HepG2 (cell line): ENCODE data around the gene ALK. TPM values are rescaled to one million over a fixed set of nuclear protein-coding genes. Genes with fewer than 3 reads are reported as not detected.

Experiments
- ATAC-seq: fragments of 200-7000 bp; cut with Tn5 transposase; 3 replicates; pipeline ENCODE4 v1.9.1; 2020; ENCODE audit warnings: mild to moderate bottlenecking, moderate library complexity
- BruUV-seq: library from RNA; stranded (reverse); fragments of 400-500 nt; replicated peaks from 2 replicates; lab custom pipeline; 2021; lab: Mats Ljungman, UMichigan
- CTCF ChIA-PET: fragments of 300-600 bp; formaldehyde crosslinking; extraction: SDS; loops from one replicate; lab custom pipeline; 2021; ENCODE audit warnings: low total read pairs, inconsistent platforms, low intra/inter-chr PET ratio; lab: Yijun Ruan, JAX
- POLR2A ChIA-PET: fragments of 350-600 bp; sonication (Branson Sonifier 250); formaldehyde crosslinking; loops from one replicate; lab custom pipeline; 2020; ENCODE audit warnings: antibody characterized with exemption, inconsistent platforms; lab: Yijun Ruan, JAX
- DNase-seq: peaks from one replicate; pipeline ENCODE4 v3.0.0-alpha.2; 2015; ENCODE audit warnings: low spot score
- FAIRE-seq: peaks from 3 replicates; lab custom pipeline; 2011; peaks lifted over from hg19 to GRCh38; lab: Jason Lieb, UNC
- H2AFZ ChIP-seq: one replicate; pipeline ENCODE4 v1.6.1; 2011; ENCODE audit warnings: low read length, inconsistent platforms
- H3K27ac ChIP-seq: fragments of 300-600 bp; 3 replicates; pipeline ENCODE4 v1.8.0; 2011; ENCODE audit warnings: mixed run types, mild to moderate bottlenecking, mixed read lengths, low read length, inconsistent platforms; ENCODE audit not compliant: insufficient read depth; ENCODE audit errors: extremely low read length
- H3K27me3 ChIP-seq, 2 experiments: fragments of 200-600 bp in 1 of 2; 2 replicates in 1 of 2; 3 replicates in 1 of 2; pipeline versions ENCODE4 v1.6.0 to v1.8.0; 2011; ENCODE audit warnings: low read length in 2 of 2, mild to moderate bottlenecking in 2 of 2, moderate library complexity in 2 of 2, inconsistent platforms in 1 of 2; ENCODE audit not compliant: insufficient read depth in 2 of 2, control insufficient read depth in 1 of 2
- H3K36me3 ChIP-seq, 2 experiments: fragments of 200-600 bp in 1 of 2; replicated peaks in 1 of 2; 2 replicates in 1 of 2; 3 replicates in 1 of 2; pipeline versions ENCODE4 v1.5.1 to v1.8.0; 2011; ENCODE audit warnings: low read length in 2 of 2, inconsistent platforms in 1 of 2; ENCODE audit not compliant: insufficient read depth in 2 of 2, control insufficient read depth in 1 of 2
- H3K4me1 ChIP-seq: 2 replicates; pipeline ENCODE4 v1.5.1; 2012; ENCODE audit warnings: low read length, inconsistent platforms; ENCODE audit not compliant: insufficient read depth
- H3K4me2 ChIP-seq: 2 replicates; pipeline ENCODE4 v1.6.0; 2011; ENCODE audit warnings: low read depth, low read length, inconsistent platforms
- H3K4me3 ChIP-seq, 3 experiments: fragments of 200-600 bp in 1 of 3; sonication (generic), shearing (Covaris generic) in 1 of 3; replicated peaks in 1 of 3; 2 replicates each; pipeline ENCODE4 v1.5.1; 2011 to 2016; ENCODE audit warnings: low read length in 3 of 3, inconsistent platforms in 2 of 3, low read depth in 2 of 3, mild to moderate bottlenecking in 2 of 3, control low read depth in 1 of 3, mixed read lengths in 1 of 3; ENCODE audit not compliant: insufficient read depth in 1 of 3
- H3K79me2 ChIP-seq: one replicate; pipeline ENCODE4 v1.6.1; 2011; ENCODE audit warnings: low read length, inconsistent platforms; ENCODE audit not compliant: insufficient read depth
- H3K9ac ChIP-seq: 2 replicates; pipeline ENCODE4 v1.6.0; 2011; ENCODE audit warnings: mild to moderate bottlenecking, low read depth, low read length, inconsistent platforms; ENCODE audit not compliant: insufficient read depth
- H3K9me3 ChIP-seq: 2 replicates; pipeline ENCODE4 v1.5.1; 2012; ENCODE audit warnings: mild to moderate bottlenecking, low read length
- H4K20me1 ChIP-seq: 2 replicates; pipeline ENCODE4 v1.6.0; 2011; ENCODE audit warnings: inconsistent platforms, mild to moderate bottlenecking, low read length, moderate library complexity; ENCODE audit not compliant: insufficient read depth
- PBX2 ChIP-seq: IDR thresholded peaks from 2 replicates; pipeline ENCODE4 v1.6.1; 2016; ENCODE audit warnings: control low read depth
- PBX3 ChIP-seq: sonication (generic); formaldehyde crosslinking; IDR thresholded peaks from 2 replicates; pipeline ENCODE4 v1.8.1; 2023; ENCODE audit warnings: missing genetic modification reagents, inconsistent platforms, borderline replicate concordance
- PCBP2 ChIP-seq: fragments of 200-400 bp; formaldehyde crosslinking; optimal IDR thresholded peaks from 2 replicates; pipeline ENCODE3; 2018; ENCODE audit warnings: low read length, low read depth; ENCODE audit not compliant: poor library complexity, severe bottlenecking
- POGZ ChIP-seq: sonication (generic); formaldehyde crosslinking; IDR thresholded peaks from 2 replicates; pipeline ENCODE4 v1.4.0; 2020; ENCODE audit warnings: mild to moderate bottlenecking, missing genetic modification reagents
- RXRA ChIP-seq: sonication (generic); formaldehyde crosslinking; IDR thresholded peaks from 2 replicates; pipeline ENCODE4 v1.5.1; 2020; ENCODE audit warnings: missing genetic modification reagents
- SIX4 ChIP-seq: sonication (generic); formaldehyde crosslinking; IDR thresholded peaks from 2 replicates; pipeline ENCODE4 v1.4.0; 2020; ENCODE audit warnings: missing genetic modification reagents
- TP53 ChIP-seq: sonication (generic); formaldehyde crosslinking; conservative IDR thresholded peaks from 2 replicates; pipeline ENCODE4 v1.4.0; 2020; ENCODE audit warnings: missing genetic modification reagents
- ZNF143 ChIP-seq: sonication (generic); formaldehyde crosslinking; IDR thresholded peaks from 2 replicates; pipeline ENCODE4 v1.4.0; 2020; ENCODE audit warnings: missing genetic modification reagents
- ZNF225 ChIP-seq: sonication (generic); formaldehyde crosslinking; IDR thresholded peaks from 2 replicates; pipeline ENCODE4 v1.4.0; 2020; ENCODE audit warnings: mild to moderate bottlenecking, missing genetic modification reagents
- ZSCAN12 ChIP-seq: sonication (generic); formaldehyde crosslinking; IDR thresholded peaks from 2 replicates; pipeline ENCODE4 v1.9.0; 2021; ENCODE audit warnings: mild to moderate bottlenecking, missing genetic modification reagents
- WGBS: methylation state at CpG from one replicate; pipeline ENCODE4 v1.1.6; 2017; ENCODE audit warnings: low lambda C conversion rate; 5-methylcytosine and 5-hydroxymethylcytosine counted together
- in situ Hi-C: cut with HindIII; loops from 2 replicates; pipeline ENCODE4 v1.10.0; 2017; ENCODE audit warnings: low pct_unique_long_range_greater_than_20kb; ENCODE audit not compliant: extremely low pct_ligation_motif_present
- intact Hi-C: fragments of 100-400 bp; cut with micrococcal nuclease; formaldehyde crosslinking; loops from one replicate; pipeline ENCODE4 v1.10.0; 2022; ENCODE audit not compliant: unreplicated experiment
- polyA plus RNA-seq, 8 experiments: library from polyadenylated mRNA; depleted of rRNA in 3 of 8; stranded (reverse) in 7 of 8; unstranded in 1 of 8; fragments of >200 nt; fragmentation: Illumina TruSeq in 4 of 8; extraction: Trizol in 4 of 8; gene quantifications; 2 replicates each; pipeline versions ENCODE4 v1.2.1 to v1.2.3, GENCODE V29; 2011 to 2016; ENCODE audit warnings: low read depth in 4 of 8, missing spikeins in 1 of 8, mixed read lengths in 1 of 8; ENCODE audit not compliant: insufficient read depth in 1 of 8
- total RNA-seq, 5 experiments: library from RNA; depleted of rRNA; stranded (reverse); fragments of >200 nt; fragmentation: Illumina TruSeq; extraction: Trizol; gene quantifications; 2 replicates each; pipeline ENCODE4 v1.2.3, GENCODE V29; 2016; ENCODE audit warnings: low read depth in 1 of 5
- TF ChIP-seq, protein P1 (sequence below): sonication (generic); formaldehyde crosslinking; IDR thresholded peaks from 2 replicates; pipeline ENCODE4 v1.8.0; 2022; ENCODE audit warnings: mild to moderate bottlenecking, missing genetic modification reagents, moderate library complexity
- TF ChIP-seq, protein P2 (sequence below): sonication (generic); formaldehyde crosslinking; IDR thresholded peaks from 2 replicates; pipeline ENCODE4 v1.4.0; 2020; ENCODE audit warnings: missing genetic modification reagents
- TF ChIP-seq, protein P3 (sequence below): sonication (generic); formaldehyde crosslinking; IDR thresholded peaks from 2 replicates; pipeline ENCODE4 v1.5.1; 2020; ENCODE audit warnings: mild to moderate bottlenecking, missing genetic modification reagents, borderline replicate concordance

ALK gene
- total and polyA plus RNA-seq, 2 of the 13 experiments (the other 11 are each of a cell fraction or from before 2014, with no cell fraction given): not detected

DNA sequence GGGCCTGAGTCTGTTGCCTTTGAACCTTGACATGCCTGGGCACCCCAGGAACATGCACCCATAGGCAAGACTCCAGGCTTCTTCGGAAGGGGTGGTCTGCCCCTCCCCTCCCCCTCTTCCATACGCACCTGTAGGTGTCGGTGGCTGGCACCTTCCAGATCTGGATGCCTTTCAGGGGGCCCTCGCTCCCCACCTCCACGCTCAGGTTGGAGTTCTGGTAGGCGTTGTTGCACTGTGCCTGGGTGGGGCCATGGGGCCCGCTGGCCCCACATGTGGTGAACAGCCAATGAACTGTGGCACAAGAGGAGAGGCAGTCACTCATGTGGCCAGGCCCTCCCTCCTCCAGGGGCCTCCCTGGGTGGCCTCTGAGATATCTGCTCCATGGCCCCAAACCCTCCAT is 670.4 kb downstream of the ALK start (continued):
- no peak for TF ChIP-seq PBX2 (CRISPR knock-in tag)
- TF ChIP-seq ZSCAN12: no peak

GRCh38 chr2:29249666-29250253 is 671.6 kb downstream of the ALK start:
- Histone ChIP-seq H4K20me1 (no peaks in the 10 kb centered on the region; the same call in 1 of the 2 replicates), H3K27ac (no peak overlapping the region), H3K9ac (no peak overlapping the region), H3K4me1 (no peaks in the 10 kb centered on the region), H3K9me3 (no peaks in the 10 kb centered on the region), H3K27me3 (0 out of 5 replicates have a peak, but pooled peaks cover 0 to 6% of the 10 kb centered on the region in 2 experiments), H3K36me3 (no peaks in the 10 kb centered on the region), H3K4me3 (no peak overlapping the region), H2AFZ (no peak overlapping the region), H3K79me2 (no peaks in the 10 kb centered on the region), H3K4me2 (no peak overlapping the region)
- intact Hi-C loops: no loop called here
- FAIRE-seq (no peak), ATAC-seq (no peak), DNase-seq (no peak)
- CTCF ChIA-PET: no interaction called here
- WGBS: 4% methylated on average over 9 of the region's 11 CpGs
- in situ Hi-C loops: no loop called here
- POLR2A ChIA-PET: no interaction called here
- no TSS peak for BruUV-seq
- TF ChIP-seq, protein P1, sequence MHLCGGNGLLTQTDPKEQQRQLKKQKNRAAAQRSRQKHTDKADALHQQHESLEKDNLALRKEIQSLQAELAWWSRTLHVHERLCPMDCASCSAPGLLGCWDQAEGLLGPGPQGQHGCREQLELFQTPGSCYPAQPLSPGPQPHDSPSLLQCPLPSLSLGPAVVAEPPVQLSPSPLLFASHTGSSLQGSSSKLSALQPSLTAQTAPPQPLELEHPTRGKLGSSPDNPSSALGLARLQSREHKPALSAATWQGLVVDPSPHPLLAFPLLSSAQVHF (CRISPR knock-in tag): no peak
- TF ChIP-seq, protein P2, sequence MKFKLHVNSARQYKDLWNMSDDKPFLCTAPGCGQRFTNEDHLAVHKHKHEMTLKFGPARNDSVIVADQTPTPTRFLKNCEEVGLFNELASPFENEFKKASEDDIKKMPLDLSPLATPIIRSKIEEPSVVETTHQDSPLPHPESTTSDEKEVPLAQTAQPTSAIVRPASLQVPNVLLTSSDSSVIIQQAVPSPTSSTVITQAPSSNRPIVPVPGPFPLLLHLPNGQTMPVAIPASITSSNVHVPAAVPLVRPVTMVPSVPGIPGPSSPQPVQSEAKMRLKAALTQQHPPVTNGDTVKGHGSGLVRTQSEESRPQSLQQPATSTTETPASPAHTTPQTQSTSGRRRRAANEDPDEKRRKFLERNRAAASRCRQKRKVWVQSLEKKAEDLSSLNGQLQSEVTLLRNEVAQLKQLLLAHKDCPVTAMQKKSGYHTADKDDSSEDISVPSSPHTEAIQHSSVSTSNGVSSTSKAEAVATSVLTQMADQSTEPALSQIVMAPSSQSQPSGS (CRISPR knock-in tag): no peak
- no peak for TF ChIP-seq ZNF143
- TF ChIP-seq, protein P3, sequence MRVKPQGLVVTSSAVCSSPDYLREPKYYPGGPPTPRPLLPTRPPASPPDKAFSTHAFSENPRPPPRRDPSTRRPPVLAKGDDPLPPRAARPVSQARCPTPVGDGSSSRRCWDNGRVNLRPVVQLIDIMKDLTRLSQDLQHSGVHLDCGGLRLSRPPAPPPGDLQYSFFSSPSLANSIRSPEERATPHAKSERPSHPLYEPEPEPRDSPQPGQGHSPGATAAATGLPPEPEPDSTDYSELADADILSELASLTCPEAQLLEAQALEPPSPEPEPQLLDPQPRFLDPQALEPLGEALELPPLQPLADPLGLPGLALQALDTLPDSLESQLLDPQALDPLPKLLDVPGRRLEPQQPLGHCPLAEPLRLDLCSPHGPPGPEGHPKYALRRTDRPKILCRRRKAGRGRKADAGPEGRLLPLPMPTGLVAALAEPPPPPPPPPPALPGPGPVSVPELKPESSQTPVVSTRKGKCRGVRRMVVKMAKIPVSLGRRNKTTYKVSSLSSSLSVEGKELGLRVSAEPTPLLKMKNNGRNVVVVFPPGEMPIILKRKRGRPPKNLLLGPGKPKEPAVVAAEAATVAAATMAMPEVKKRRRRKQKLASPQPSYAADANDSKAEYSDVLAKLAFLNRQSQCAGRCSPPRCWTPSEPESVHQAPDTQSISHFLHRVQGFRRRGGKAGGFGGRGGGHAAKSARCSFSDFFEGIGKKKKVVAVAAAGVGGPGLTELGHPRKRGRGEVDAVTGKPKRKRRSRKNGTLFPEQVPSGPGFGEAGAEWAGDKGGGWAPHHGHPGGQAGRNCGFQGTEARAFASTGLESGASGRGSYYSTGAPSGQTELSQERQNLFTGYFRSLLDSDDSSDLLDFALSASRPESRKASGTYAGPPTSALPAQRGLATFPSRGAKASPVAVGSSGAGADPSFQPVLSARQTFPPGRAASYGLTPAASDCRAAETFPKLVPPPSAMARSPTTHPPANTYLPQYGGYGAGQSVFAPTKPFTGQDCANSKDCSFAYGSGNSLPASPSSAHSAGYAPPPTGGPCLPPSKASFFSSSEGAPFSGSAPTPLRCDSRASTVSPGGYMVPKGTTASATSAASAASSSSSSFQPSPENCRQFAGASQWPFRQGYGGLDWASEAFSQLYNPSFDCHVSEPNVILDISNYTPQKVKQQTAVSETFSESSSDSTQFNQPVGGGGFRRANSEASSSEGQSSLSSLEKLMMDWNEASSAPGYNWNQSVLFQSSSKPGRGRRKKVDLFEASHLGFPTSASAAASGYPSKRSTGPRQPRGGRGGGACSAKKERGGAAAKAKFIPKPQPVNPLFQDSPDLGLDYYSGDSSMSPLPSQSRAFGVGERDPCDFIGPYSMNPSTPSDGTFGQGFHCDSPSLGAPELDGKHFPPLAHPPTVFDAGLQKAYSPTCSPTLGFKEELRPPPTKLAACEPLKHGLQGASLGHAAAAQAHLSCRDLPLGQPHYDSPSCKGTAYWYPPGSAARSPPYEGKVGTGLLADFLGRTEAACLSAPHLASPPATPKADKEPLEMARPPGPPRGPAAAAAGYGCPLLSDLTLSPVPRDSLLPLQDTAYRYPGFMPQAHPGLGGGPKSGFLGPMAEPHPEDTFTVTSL: no peak
- TF ChIP-seq SIX4 (CRISPR knock-in tag): no peak
- TF ChIP-seq PBX3 (CRISPR knock-in tag): no peak
- no peak for TF ChIP-seq RXRA
- no peak for TF ChIP-seq TP53
- no peak for TF ChIP-seq POGZ (CRISPR knock-in tag)
- TF ChIP-seq ZNF225 (CRISPR knock-in tag): no peak
- TF ChIP-seq PCBP2: no peak
